A673 (cell line): ENCODE data around the gene SPIB.

ENCODE experiments used
- CTCF ChIP-seq: fragments of 300-800, 200-600 bp; sonication (generic); conservative IDR thresholded peaks from 2 replicates; pipeline ENCODE4 v1.5.1; 2017; ENCODE audit warnings: low read depth, mild to moderate bottlenecking, antibody characterized with exemption, low read length, moderate library complexity, mixed read lengths
- EZH2 ChIP-seq: fragments of 200-600 bp; sonication (generic); IDR thresholded peaks from 2 replicates; pipeline ENCODE4 v1.6.1; 2017; ENCODE audit warnings: borderline replicate concordance, low read depth, mild to moderate bottlenecking, mixed read lengths, antibody characterized with exemption, low read length; ENCODE audit not compliant: poor library complexity, severe bottlenecking

GRCh38 chr19:50476907-50477238 is 58.1 kb downstream of the SPIB start:
- TF ChIP-seq CTCF, result no peak
- TF ChIP-seq EZH2, result no peak
